ENCODE measurements around the gene KIF13A. TPM values are rescaled to one million over a fixed set of nuclear protein-coding genes. Genes with fewer than 3 reads are reported as not detected.
A peak's percentile ranks its signal among the peaks of the same experiment; 100 is the strongest.
"Not testable (repeated sequence)": the region's sequence is repeated elsewhere in the genome, so short reads cannot be mapped to it uniquely, and the experiment has no call there.

Gene KIF13A
- total RNA-seq, 4 donors from 2014 or later, result 39.6 to 51.6 (median 43.2) TPM

GRCh38 chr6:17816921-17817611 lies 170.4 kb downstream of the KIF13A start:
- Histone ChIP-seq H3K27me3 (no peaks in the 10 kb centered on the region), H3K4me1 (no peaks in the 10 kb centered on the region), H3K27ac (no peak overlapping the region), H3K4me3 (no peak overlapping the region), H3K9me3 (no peaks in the 10 kb centered on the region), H3K36me3 (peaks cover 0 to 21% (median 0%) of the 10 kb centered on the region in 3 donors)
- no peak for DNase-seq
- no peak for TF ChIP-seq POLR2A (IDR thresholded peaks at IDR 0.05)
- TF ChIP-seq CTCF (IDR thresholded peaks at IDR 0.05), result peak in 2 of 6 experiments; percentile 10 to 12

GRCh38 chr6:17813542-17813941 lies 173.9 kb downstream of the KIF13A start:
- Histone ChIP-seq H3K9me3 (no peaks in the 10 kb centered on the region), H3K27ac (no peak overlapping the region), H3K36me3 (peaks cover 0 to 24% (median 0%) of the 10 kb centered on the region in 3 donors), H3K4me3 (no peak overlapping the region), H3K4me1 (no peaks in the 10 kb centered on the region), H3K27me3 (no peaks in the 10 kb centered on the region)
- TF ChIP-seq CTCF (IDR thresholded peaks at IDR 0.05) (no peak), POLR2A (IDR thresholded peaks at IDR 0.05) (no peak)
- no peak for DNase-seq

GRCh38 chr6:17812311-17812710 lies 175.1 kb downstream of the KIF13A start:
- Histone ChIP-seq H3K27me3 (no peaks in the 10 kb centered on the region), H3K36me3 (peaks cover 0 to 37% (median 0%) of the 10 kb centered on the region in 3 donors), H3K9me3 (no peaks in the 10 kb centered on the region), H3K4me1 (no peaks in the 10 kb centered on the region), H3K4me3 (no peak overlapping the region), H3K27ac (no peak overlapping the region)
- DNase-seq, result no peak
- TF ChIP-seq POLR2A (IDR thresholded peaks at IDR 0.05) (no peak), CTCF (IDR thresholded peaks at IDR 0.05) (no peak)

- Histone ChIP-seq H3K9me3 (no peaks in the 10 kb centered on the region), H3K27me3 (no peaks in the 10 kb centered on the region), H3K4me3 (no peak overlapping the region), H3K27ac (no peak overlapping the region), H3K4me1 (no peaks in the 10 kb centered on the region), H3K36me3 (peaks cover 0 to 33% (median 0%) of the 10 kb centered on the region in 3 donors)
- no peak for DNase-seq
- TF ChIP-seq POLR2A (IDR thresholded peaks at IDR 0.05), result no peak
- no peak for TF ChIP-seq CTCF (IDR thresholded peaks at IDR 0.05)
These were observed 178.8 kb downstream of the KIF13A start for GRCh38 chr6:17808609-17809008.

GRCh38 chr6:17807431-17807830 lies 180.0 kb downstream of the KIF13A start:
- not testable (repeated sequence) for DNase-seq

GRCh38 chr6:17803409-17803808 lies 184.0 kb downstream of the KIF13A start:
- H3K27ac ChIP-seq, result no peak overlapping the region
- DNase-seq, result no peak
- H3K9me3 ChIP-seq, result no peaks in the 10 kb centered on the region
- H3K36me3 ChIP-seq, result peaks cover 0 to 74% (median 0%) of the 10 kb centered on the region in 3 donors
- H3K4me1 ChIP-seq, result no peaks in the 10 kb centered on the region
- H3K27me3 ChIP-seq, result no peaks in the 10 kb centered on the region
- TF ChIP-seq CTCF (IDR thresholded peaks at IDR 0.05), result no peak
- no peak for TF ChIP-seq POLR2A (IDR thresholded peaks at IDR 0.05)
- no peak overlapping the region for H3K4me3 ChIP-seq

More at GRCh38 chr6:17807431-17807830, 180.0 kb downstream of the KIF13A start:
- peaks cover 0 to 45% (median 0%) of the 10 kb centered on the region in 3 donors for H3K36me3 ChIP-seq
- H3K9me3 ChIP-seq, H3K27me3 ChIP-seq, H3K27ac ChIP-seq, H3K4me1 ChIP-seq, H3K4me3 ChIP-seq: not testable (repeated sequence)

Data from Peyer's patch (tissue), 4 donors.